OCI-LY1 (cell line): Measurements from ENCODE around the gene DUOXA1.

Experiments
- H2AFZ ChIP-seq: fragments of 200-600 bp; sonication (generic), shearing (Covaris generic); 2 replicates; pipeline ENCODE4 v1.6.0; 2014; ENCODE audit warnings: antibody characterized with exemption, mild to moderate bottlenecking, low read length
- H3F3A ChIP-seq: fragments of 200-600 bp; sonication (generic), shearing (Covaris generic); 2 replicates; pipeline ENCODE4 v1.6.0; 2014; ENCODE audit warnings: mild to moderate bottlenecking, antibody characterized with exemption, low read length, moderate library complexity; ENCODE audit not compliant: insufficient read depth
- H3K27ac ChIP-seq: fragments of 200-600 bp; sonication (generic); 2 replicates; pipeline ENCODE4 v1.5.1; 2014; ENCODE audit warnings: low read length, mixed run types, mild to moderate bottlenecking, low read depth; ENCODE audit not compliant: poor library complexity, severe bottlenecking
- H3K27me3 ChIP-seq: fragments of 200-600 bp; sonication (generic); 2 replicates; pipeline ENCODE4 v1.6.0; 2014; ENCODE audit warnings: antibody characterized with exemption, mild to moderate bottlenecking, low read length, moderate library complexity; ENCODE audit not compliant: insufficient read depth
- H3K36me3 ChIP-seq: fragments of 200-600 bp; sonication (generic); 2 replicates; pipeline ENCODE4 v1.6.1; 2014; ENCODE audit warnings: mild to moderate bottlenecking, antibody characterized with exemption, low read length, moderate library complexity, mixed read lengths; ENCODE audit not compliant: insufficient read depth
- H3K4me1 ChIP-seq: fragments of 200-600 bp; sonication (generic); 2 replicates; pipeline ENCODE4 v1.5.1; 2014; ENCODE audit warnings: mild to moderate bottlenecking, low read length, moderate library complexity; ENCODE audit not compliant: insufficient read depth, severe bottlenecking
- H3K4me2 ChIP-seq: fragments of 200-600 bp; sonication (generic), shearing (Covaris generic); 2 replicates; pipeline ENCODE4 v1.6.1; 2014; ENCODE audit warnings: low read length
- H3K4me3 ChIP-seq: fragments of 200-600 bp; sonication (generic); 2 replicates; pipeline ENCODE4 v1.5.1; 2014; ENCODE audit warnings: low read length, low read depth, mild to moderate bottlenecking, mixed read lengths; ENCODE audit not compliant: poor library complexity, severe bottlenecking
- H3K79me2 ChIP-seq: fragments of 200-600 bp; shearing (Covaris generic); 2 replicates; pipeline ENCODE4 v1.6.1; 2016; ENCODE audit warnings: mixed run types, low read length, mixed read lengths; ENCODE audit not compliant: insufficient read depth
- H3K9ac ChIP-seq: fragments of 200-600 bp; sonication (generic), shearing (Covaris generic); 2 replicates; pipeline ENCODE4 v1.6.1; 2014; ENCODE audit warnings: mild to moderate bottlenecking, low read length, mixed read lengths
- H3K9me2 ChIP-seq: fragments of 200-600 bp; sonication (generic), shearing (Covaris generic); 2 replicates; pipeline ENCODE4 v1.6.1; 2014; ENCODE audit warnings: low read depth, mild to moderate bottlenecking, low read length, mixed read lengths
- H3K9me3 ChIP-seq: fragments of 200-600 bp; shearing (Covaris generic); 2 replicates; pipeline ENCODE4 v1.6.1; 2014; ENCODE audit warnings: low read length, mixed read lengths
- H4K20me1 ChIP-seq: fragments of 200-600 bp; sonication (generic), shearing (Covaris generic); 2 replicates; pipeline ENCODE4 v1.6.0; 2016; ENCODE audit warnings: mild to moderate bottlenecking, low read length; ENCODE audit not compliant: insufficient read depth
- EZH2 ChIP-seq: fragments of 200-600 bp; sonication (generic), shearing (Covaris generic); IDR thresholded peaks from 2 replicates; pipeline ENCODE4 v1.8.0; 2017; ENCODE audit warnings: borderline replicate concordance, mixed run types, mild to moderate bottlenecking, antibody characterized with exemption, low read length, moderate library complexity, mixed read lengths
- TF ChIP-seq, protein P1 (sequence below): fragments of 200-600 bp; sonication (generic), shearing (Covaris generic); IDR thresholded peaks from 2 replicates; pipeline ENCODE4 v1.5.1; 2017; ENCODE audit warnings: mild to moderate bottlenecking, antibody characterized with exemption, low read length, moderate library complexity, mixed read lengths

The DUOXA1 gene

DNA sequence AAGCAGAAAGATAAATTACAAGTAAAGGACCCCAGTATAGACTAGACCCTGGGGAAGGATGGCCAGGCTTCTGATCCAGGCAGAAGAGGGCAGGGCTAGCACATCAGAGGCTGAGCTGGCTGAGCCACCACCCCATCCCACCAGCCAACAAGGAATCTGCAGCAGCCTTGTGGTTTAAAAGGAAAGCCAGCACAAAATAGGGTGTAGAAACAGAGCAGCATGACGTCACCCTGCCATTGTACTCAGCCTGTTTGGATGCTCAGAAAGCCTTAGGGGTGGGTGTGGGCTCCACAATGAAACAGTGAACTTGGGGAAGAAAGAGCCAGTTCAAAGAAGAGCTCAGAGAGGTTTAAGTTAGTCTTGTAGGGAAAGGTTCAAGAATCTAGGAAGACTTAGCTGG lies 28.3 kb upstream of the DUOXA1 start:
- Histone ChIP-seq H3K79me2 (no peaks in the 10 kb centered on the region), H3K9me3 (no peaks in the 10 kb centered on the region), H3K36me3 (no peaks in the 10 kb centered on the region), H3K27me3 (no peaks in the 10 kb centered on the region), H3K27ac (no peak overlapping the region), H3K9ac (no peak overlapping the region), H3K4me2 (no peak overlapping the region), H4K20me1 (no peaks in the 10 kb centered on the region), H3K9me2 (no peaks in the 10 kb centered on the region), H2AFZ (no peak overlapping the region), H3K4me1 (no peaks in the 10 kb centered on the region), H3F3A (no peaks in the 10 kb centered on the region), H3K4me3 (no peak overlapping the region)
- TF ChIP-seq EZH2, result no peak
- TF ChIP-seq, protein P1, sequence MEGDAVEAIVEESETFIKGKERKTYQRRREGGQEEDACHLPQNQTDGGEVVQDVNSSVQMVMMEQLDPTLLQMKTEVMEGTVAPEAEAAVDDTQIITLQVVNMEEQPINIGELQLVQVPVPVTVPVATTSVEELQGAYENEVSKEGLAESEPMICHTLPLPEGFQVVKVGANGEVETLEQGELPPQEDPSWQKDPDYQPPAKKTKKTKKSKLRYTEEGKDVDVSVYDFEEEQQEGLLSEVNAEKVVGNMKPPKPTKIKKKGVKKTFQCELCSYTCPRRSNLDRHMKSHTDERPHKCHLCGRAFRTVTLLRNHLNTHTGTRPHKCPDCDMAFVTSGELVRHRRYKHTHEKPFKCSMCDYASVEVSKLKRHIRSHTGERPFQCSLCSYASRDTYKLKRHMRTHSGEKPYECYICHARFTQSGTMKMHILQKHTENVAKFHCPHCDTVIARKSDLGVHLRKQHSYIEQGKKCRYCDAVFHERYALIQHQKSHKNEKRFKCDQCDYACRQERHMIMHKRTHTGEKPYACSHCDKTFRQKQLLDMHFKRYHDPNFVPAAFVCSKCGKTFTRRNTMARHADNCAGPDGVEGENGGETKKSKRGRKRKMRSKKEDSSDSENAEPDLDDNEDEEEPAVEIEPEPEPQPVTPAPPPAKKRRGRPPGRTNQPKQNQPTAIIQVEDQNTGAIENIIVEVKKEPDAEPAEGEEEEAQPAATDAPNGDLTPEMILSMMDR, result no peak

DNA sequence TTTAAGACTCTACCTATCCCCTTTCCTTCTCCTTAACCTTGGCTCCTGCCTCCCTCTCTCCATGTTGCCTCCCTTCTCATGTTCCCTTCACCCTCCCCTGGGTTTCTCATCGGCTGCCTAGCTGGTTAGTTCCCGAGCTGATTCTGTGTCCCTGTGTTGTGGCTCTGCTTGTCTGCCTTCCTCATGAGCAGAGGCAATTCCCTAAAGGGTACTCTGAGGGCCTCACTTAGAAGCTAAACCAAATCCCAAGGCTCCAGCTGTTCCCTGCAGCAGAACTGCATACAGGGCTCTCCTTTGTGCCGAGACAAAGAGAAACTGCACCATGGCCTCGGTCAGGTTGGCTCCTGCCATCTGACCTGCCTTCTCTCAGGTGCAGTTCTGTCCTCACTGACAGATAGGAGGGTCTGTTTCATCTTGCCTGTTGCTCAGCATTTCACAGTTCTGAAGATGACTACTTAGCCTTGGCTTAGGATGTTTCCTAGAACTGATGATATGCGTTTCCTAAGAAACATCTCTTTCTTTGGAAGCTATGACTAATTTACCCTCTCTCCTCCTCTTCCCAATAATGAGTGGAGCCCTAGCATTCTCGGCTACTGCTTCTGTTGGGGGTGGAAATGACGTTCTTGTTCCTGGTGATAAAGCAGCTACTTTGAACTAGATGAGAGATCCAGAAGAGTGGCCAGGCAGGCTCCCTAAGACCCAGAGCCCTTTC lies 27.2 kb upstream of the DUOXA1 start:
- Histone ChIP-seq H3F3A (no peaks in the 10 kb centered on the region), H4K20me1 (no peaks in the 10 kb centered on the region), H3K9ac (no peak overlapping the region), H3K4me3 (no peak overlapping the region), H3K79me2 (no peaks in the 10 kb centered on the region), H3K36me3 (no peaks in the 10 kb centered on the region), H3K9me2 (no peaks in the 10 kb centered on the region), H3K9me3 (no peaks in the 10 kb centered on the region), H3K27ac (no peak overlapping the region), H2AFZ (no peak overlapping the region), H3K4me1 (no peaks in the 10 kb centered on the region), H3K27me3 (no peaks in the 10 kb centered on the region), H3K4me2 (no peak overlapping the region)
- TF ChIP-seq, protein P1, result no peak
- no peak for TF ChIP-seq EZH2

DNA sequence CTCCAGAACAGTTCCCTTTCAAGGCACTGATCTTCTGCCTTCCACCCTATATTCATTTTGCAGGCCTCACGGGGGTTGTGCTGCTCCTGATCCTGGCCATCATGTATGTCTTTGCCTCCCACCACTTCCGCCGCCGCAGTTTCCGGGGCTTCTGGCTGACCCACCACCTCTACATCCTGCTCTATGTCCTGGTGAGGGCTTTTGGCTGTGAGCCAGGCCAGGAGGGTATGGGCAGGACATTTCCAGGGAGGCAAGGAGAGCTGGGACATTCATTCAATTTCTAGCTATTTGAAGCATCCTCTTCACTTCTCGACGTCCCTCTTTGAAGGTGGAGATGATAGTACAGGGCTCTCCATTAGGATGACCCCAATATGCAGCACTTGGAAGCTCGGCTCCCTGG lies 26.1 kb upstream of the DUOXA1 start:
- TF ChIP-seq EZH2, result no peak
- TF ChIP-seq, protein P1, result no peak
- Histone ChIP-seq H3K9me3 (no peaks in the 10 kb centered on the region), H3K79me2 (no peaks in the 10 kb centered on the region), H3K27me3 (no peaks in the 10 kb centered on the region), H3K4me1 (no peaks in the 10 kb centered on the region), H3K4me3 (no peak overlapping the region), H2AFZ (no peak overlapping the region), H3F3A (no peaks in the 10 kb centered on the region), H3K9me2 (no peaks in the 10 kb centered on the region), H3K27ac (no peak overlapping the region), H3K4me2 (no peak overlapping the region), H4K20me1 (no peaks in the 10 kb centered on the region), H3K9ac (no peak overlapping the region), H3K36me3 (no peaks in the 10 kb centered on the region)
